Liver (tissue), 9 donors: Measurements from ENCODE around the gene TJAP1. TPM values are rescaled to one million over a fixed set of nuclear protein-coding genes. Genes with fewer than 3 reads are reported as not detected.

Experiments used
- DNase-seq: peaks from one replicate; pipeline ENCODE4 v3.0.0-alpha.2; 2017; ENCODE audit warnings: low spot score
- H3K27ac ChIP-seq, 2 donors: one replicate each; pipeline ENCODE4 v1.7.0; 2013; ENCODE audit warnings: inconsistent platforms in 2 of 2, low read length in 2 of 2, control low read depth in 1 of 2, low read depth in 1 of 2, mild to moderate bottlenecking in 1 of 2
- H3K27me3 ChIP-seq, 4 donors: one replicate each; pipeline versions ENCODE4 v1.6.1 to v1.7.0; 2013; ENCODE audit warnings: low read length in 3 of 4, inconsistent platforms in 1 of 4, mild to moderate bottlenecking in 1 of 4, moderate library complexity in 1 of 4; ENCODE audit not compliant: control insufficient read depth in 4 of 4, insufficient read depth in 4 of 4
- H3K36me3 ChIP-seq, 4 donors: one replicate each; pipeline versions ENCODE4 v1.6.1 to v1.7.0; 2013; ENCODE audit warnings: low read length in 3 of 4, mild to moderate bottlenecking in 3 of 4, low read depth in 1 of 4, moderate library complexity in 1 of 4; ENCODE audit not compliant: control insufficient read depth in 4 of 4, insufficient read depth in 3 of 4
- H3K4me1 ChIP-seq, 4 donors: one replicate each; pipeline versions ENCODE4 v1.6.1 to v1.7.0; 2013; ENCODE audit warnings: low read length in 3 of 4, mild to moderate bottlenecking in 3 of 4, moderate library complexity in 1 of 4; ENCODE audit not compliant: control insufficient read depth in 4 of 4, insufficient read depth in 4 of 4
- H3K4me3 ChIP-seq, 3 donors: one replicate each; pipeline versions ENCODE4 v1.6.1 to v1.7.0; 2013; ENCODE audit warnings: low read length in 3 of 3, control low read depth in 1 of 3, low read depth in 1 of 3, mild to moderate bottlenecking in 1 of 3
- H3K9ac ChIP-seq, 2 donors: one replicate each; pipeline ENCODE4 v1.7.0; 2013; ENCODE audit warnings: low read length in 2 of 2, mild to moderate bottlenecking in 2 of 2, moderate library complexity in 2 of 2, control low read depth in 1 of 2, low read depth in 1 of 2
- H3K9me3 ChIP-seq, 4 donors: one replicate each; pipeline versions ENCODE4 v1.6.1 to v1.7.0; 2013; ENCODE audit warnings: low read length in 3 of 4; ENCODE audit not compliant: control insufficient read depth in 4 of 4
- ATF3 ChIP-seq: IDR thresholded peaks from 2 replicates; pipeline ENCODE4 v1.6.1; 2016; ENCODE audit warnings: antibody characterized with exemption
- CTCF ChIP-seq: fragments of 150-350 bp; IDR thresholded peaks from 2 replicates; pipeline ENCODE4 v1.5.1; 2017; ENCODE audit warnings: improper control_type of control experiment, low read depth, low read length; ENCODE audit not compliant: missing input control
- EGR1 ChIP-seq, 2 donors: IDR thresholded peaks; 2 replicates each; pipeline ENCODE4 v1.6.1; 2016 to 2018; ENCODE audit warnings: antibody characterized with exemption in 2 of 2, low read depth in 2 of 2
- FOXA1 ChIP-seq: IDR thresholded peaks from 2 replicates; pipeline ENCODE4 v1.6.1; 2016; ENCODE audit warnings: antibody characterized with exemption
- GABPA ChIP-seq, 2 donors: IDR thresholded peaks in 1 of 2; conservative IDR thresholded peaks in 1 of 2; 2 replicates each; pipeline ENCODE4 v1.6.1; 2016; ENCODE audit warnings: antibody characterized with exemption in 2 of 2, mild to moderate bottlenecking in 1 of 2, moderate library complexity in 1 of 2
- HNF4A ChIP-seq, 2 donors: conservative IDR thresholded peaks; 2 replicates each; pipeline ENCODE4 v1.6.1; 2016; ENCODE audit warnings: antibody characterized with exemption in 2 of 2, mild to moderate bottlenecking in 2 of 2
- HNF4G ChIP-seq: IDR thresholded peaks from 2 replicates; pipeline ENCODE4 v1.6.1; 2016; ENCODE audit warnings: antibody characterized with exemption
- MAX ChIP-seq: IDR thresholded peaks from 2 replicates; pipeline ENCODE4 v1.6.1; 2016; ENCODE audit warnings: antibody characterized with exemption
- NR2F2 ChIP-seq: IDR thresholded peaks from 2 replicates; pipeline ENCODE4 v1.6.1; 2016; ENCODE audit warnings: antibody characterized with exemption
- REST ChIP-seq: IDR thresholded peaks from 2 replicates; pipeline ENCODE4 v1.6.1; 2016; ENCODE audit warnings: antibody characterized with exemption, mild to moderate bottlenecking
- SP1 ChIP-seq: IDR thresholded peaks from 2 replicates; pipeline ENCODE4 v1.6.1; 2018; ENCODE audit warnings: antibody characterized with exemption, mild to moderate bottlenecking
- TAF1 ChIP-seq: conservative IDR thresholded peaks from 2 replicates; pipeline ENCODE4 v1.6.1; 2016; ENCODE audit warnings: antibody characterized with exemption, mild to moderate bottlenecking
- YY1 ChIP-seq: IDR thresholded peaks from 2 replicates; pipeline ENCODE4 v1.6.1; 2016; ENCODE audit warnings: antibody characterized with exemption, mild to moderate bottlenecking
- WGBS: extraction: QIAGEN DNeasy Blood & Tissue Kit; methylation state at CpG from one replicate; pipeline ENCODE4 v1.1.7; 2013; 5-methylcytosine and 5-hydroxymethylcytosine counted together
- polyA plus RNA-seq, 2 donors: library from polyadenylated mRNA; stranded (reverse) in 1 of 2; unstranded in 1 of 2; fragments of 200-250 nt in 1 of 2; fragments of >200 nt in 1 of 2; fragmentation: Nextera tagmentation in 1 of 2; extraction: Ambion mirVana in 1 of 2; gene quantifications; one replicate each; pipeline versions ENCODE4 v1.2.1 to v1.2.3, GENCODE V29; 2013 to 2015
- total RNA-seq, 2 donors: library from RNA; depleted of rRNA; stranded (reverse); fragments of >200 nt; gene quantifications; one replicate each; pipeline ENCODE4 v1.2.3, GENCODE V29; 2014
- donor health status: healthy.
- donor health status: healthy.
- donor health status: healthy.
- donor health status: healthy.
- donor health status: healthy.

The TJAP1 gene
- total and polyA plus RNA-seq, 4 donors = 6.9 to 10.3 (median 7.8) TPM

- TF ChIP-seq REST (peak; percentile 53), NR2F2 (no peak), GABPA (IDR thresholded peaks at IDR 0.05 in 1 of 2, conservative IDR thresholded peaks at IDR 0.05 in 1 of 2) (peak in 1 of 2 donors; percentile 60), FOXA1 (no peak), YY1 (peak; percentile 76), HNF4A (conservative IDR thresholded peaks at IDR 0.05) (peak; percentile 89 to 92)
Measured at GRCh38 chr6:43499028-43499815, 21.9 kb downstream of the TJAP1 start (continued).

GRCh38 chr6:43500921-43501320, 23.6 kb downstream of the TJAP1 start:
- Histone ChIP-seq H3K9ac (no peak overlapping the region), H3K4me1 (peaks cover 5 to 31% (median 22%) of the 10 kb centered on the region in 4 donors), H3K27ac (no peak overlapping the region), H3K36me3 (peaks cover 7 to 59% (median 31%) of the 10 kb centered on the region in 4 donors), H3K27me3 (no peaks in the 10 kb centered on the region), H3K4me3 (no peak overlapping the region), H3K9me3 (no peaks in the 10 kb centered on the region)
- 98% methylated on average over 3 of the region's 3 CpGs for WGBS
- DNase-seq = no peak
- TF ChIP-seq CTCF (no peak), SP1 (no peak), TAF1 (no peak), ATF3 (no peak), HNF4A (conservative IDR thresholded peaks at IDR 0.05) (no peak), MAX (no peak), REST (no peak), EGR1 (IDR thresholded peaks at IDR 0.05; ENCODE audit: low read depth in 2 of 2) (no peak), HNF4G (no peak)
